COLO668 (cell line): ENCODE results near the gene ABHD4.
"Not testable (repeated sequence)": the region's sequence is repeated elsewhere in the genome, so short reads cannot be mapped to it uniquely, and the experiment has no call there.

Experiments
- DNase-seq: peaks from one replicate; lab custom pipeline; 2025; ENCODE audit not compliant: unreplicated experiment; lab: John Stamatoyannopoulos, UW

ABHD4 gene

DNA sequence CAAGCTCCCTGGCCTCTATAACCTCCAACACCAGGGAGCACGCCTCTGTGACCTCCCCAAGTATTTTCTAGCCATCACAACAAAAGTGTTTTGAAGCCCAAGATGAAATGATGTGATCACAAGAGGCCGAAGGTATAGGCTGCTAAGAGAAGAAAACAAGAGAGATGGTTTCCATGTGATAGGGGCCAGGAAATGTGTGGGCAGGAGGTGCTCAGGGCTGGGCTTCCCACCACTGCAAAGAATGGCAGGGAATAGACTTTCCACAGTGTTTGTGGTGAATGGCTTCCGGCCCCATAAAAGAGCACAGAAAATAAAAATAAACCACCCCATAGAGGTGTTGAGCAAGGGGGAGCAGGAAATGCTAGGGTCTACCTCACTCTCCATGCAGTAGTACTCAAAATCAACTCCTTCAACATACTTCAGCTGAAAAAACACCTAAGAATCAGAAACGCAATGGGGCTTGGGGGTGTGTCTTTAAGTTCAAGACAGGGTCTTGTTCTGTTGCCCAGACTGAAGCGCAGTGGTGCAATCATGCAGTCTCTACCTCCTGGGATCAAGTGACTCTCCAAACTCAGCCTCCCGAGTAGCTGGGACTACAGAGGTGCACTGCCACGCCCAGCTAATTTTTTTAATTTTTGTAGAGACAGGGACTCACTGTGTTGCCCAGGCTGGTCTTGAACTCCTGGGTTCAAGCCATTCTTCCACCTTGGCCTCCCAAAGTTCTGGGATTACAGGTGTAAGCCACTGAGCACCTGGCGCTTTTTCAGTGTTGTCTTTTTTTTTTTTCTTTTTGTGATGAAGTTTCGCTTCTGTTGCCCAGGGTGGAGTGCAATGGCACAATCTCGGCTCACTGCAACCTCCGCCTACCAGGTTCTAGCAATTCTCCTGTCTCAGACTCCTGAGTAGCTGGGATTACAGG is 36.2 kb upstream of the ABHD4 start:
- no peak for DNase-seq

DNA sequence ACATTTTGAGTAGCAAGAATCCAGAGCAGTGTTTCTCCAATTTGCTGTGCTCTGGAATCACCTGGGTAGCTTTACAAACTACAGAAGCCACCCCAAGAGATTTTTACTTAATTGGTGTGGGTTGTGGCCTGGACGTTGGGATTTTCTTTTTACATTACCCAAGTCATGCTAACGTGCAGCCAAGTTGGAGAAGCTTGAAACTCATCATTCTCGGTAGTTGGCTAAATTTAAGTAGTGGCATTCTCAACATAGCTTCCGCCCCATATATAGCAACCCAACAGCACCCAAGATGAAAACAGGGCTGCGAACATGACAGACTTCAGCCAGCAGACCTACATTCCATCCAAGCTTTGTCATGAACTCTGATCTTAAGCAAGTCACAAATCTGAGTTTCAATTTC is 34.1 kb upstream of the ABHD4 start:
- DNase-seq = no peak

DNA sequence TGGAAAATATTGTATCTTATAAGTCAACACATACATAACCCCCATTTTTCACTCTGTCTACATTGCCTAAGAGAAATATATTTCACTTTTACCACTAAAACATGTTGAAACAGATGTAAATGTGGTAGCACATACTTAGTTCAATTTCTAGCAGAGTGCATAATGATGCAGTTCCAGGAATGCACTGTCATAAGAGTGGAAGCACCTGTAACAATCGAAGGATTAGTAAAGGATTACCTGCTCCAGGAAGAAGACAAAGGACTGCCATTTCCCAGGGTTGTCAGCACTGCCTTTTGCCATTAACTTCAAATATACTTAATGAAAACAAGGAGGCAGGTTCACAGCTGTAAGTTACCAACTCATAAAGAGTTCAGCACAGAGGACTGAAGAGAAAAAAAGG is 33.6 kb upstream of the ABHD4 start:
- no peak for DNase-seq

DNA sequence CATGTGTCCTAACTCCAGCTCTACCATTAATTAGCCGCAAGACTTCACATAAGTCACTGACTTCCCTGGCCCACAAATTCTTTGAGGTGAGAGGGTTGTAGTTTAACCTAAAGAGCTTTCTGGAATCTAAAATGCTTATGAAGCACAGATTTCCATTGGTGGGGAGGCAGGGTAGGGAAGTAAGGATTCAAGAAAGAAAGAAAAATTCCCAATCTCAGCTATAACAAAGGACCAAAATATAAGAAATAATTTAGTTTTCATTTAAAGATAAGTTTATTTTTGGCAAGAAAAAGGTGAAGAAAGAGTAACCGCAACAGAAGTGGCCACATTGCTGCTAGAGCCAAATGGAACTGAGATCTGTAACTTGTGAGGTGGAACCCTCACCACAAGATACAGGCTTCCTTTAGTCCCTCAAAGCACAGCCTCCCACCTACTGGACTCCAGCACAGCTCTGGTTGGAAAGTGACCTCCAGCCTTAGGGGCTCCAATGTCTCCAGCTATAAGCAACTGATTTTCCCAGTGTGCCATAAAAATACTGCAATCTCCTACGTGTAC is 32.6 kb upstream of the ABHD4 start:
- no peak for DNase-seq

DNA sequence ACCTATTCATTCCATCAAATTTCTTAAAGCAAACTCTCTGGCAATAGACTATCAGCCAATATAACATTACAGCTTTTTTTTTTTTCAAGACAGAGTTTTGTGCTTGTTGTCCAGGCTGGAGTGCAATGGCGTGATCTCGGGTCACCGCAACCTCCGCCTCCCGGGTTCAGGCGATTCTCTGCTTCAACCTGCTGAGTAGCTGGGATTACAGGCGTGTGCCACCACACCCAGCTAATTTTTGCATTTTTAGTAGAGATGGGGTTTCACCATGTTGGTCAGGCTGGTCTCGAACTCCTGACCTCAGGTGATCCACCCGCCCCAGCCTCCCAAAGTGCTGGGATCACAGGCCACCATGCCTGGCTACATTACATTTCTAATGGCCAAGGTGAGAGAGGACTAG is 31.8 kb upstream of the ABHD4 start:
- DNase-seq = not testable (repeated sequence)

GRCh38 chr14:22566845-22567244 is 31.3 kb upstream of the ABHD4 start:
- DNase-seq = no peak

GRCh38 chr14:22567437-22567836 is 30.7 kb upstream of the ABHD4 start:
- no peak for DNase-seq

- DNase-seq = no peak
Measured at GRCh38 chr14:22569106-22569736, 28.9 kb upstream of the ABHD4 start.

- no peak for DNase-seq
Measured at GRCh38 chr14:22569737-22570131, 28.4 kb upstream of the ABHD4 start.

- peak; percentile 73 for DNase-seq
Measured at GRCh38 chr14:22570132-22570949, 27.8 kb upstream of the ABHD4 start.

DNA sequence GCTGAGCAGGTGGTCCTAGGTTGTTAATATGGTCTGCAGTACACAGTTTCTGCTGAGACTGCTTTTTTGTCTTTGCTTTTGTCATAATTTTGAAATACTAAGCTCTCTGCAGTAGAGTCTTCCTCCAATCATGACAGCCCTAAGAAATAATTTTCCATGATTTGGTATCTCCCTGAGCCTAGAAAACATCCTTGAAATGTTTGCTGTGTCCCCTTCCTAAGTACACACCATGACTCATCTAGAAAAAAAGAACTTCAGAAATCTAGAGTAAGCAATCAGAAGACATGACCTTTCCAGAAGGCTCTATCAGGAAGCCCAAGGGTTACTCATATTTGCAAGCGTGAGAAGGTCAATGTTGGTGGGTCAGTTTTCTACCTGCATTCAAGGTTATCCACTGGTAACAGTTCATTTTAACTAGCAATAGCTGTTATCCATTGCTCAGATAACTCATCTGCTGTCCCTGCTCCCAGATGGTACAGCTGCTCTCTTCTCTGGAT is 25.5 kb upstream of the ABHD4 start:
- DNase-seq = no peak

DNA sequence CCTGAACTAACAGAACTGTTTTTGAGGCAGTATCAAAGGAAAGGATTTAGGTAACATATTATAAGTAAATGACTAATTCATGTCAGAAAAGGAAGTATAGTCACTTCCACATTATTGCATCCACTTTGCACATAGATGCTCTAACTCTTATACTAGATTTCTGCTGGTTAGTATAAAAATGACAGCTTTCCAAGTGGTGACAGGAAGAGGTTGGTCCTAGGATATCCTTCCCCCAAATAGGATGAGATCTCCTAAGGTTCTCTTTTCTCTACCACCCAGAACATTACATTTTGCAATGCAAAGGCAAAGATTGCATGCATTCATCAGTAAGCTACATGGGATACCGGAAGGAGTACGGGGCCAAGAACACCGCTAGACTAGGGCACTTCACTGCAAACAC is 24.3 kb upstream of the ABHD4 start:
- DNase-seq = no peak

DNA sequence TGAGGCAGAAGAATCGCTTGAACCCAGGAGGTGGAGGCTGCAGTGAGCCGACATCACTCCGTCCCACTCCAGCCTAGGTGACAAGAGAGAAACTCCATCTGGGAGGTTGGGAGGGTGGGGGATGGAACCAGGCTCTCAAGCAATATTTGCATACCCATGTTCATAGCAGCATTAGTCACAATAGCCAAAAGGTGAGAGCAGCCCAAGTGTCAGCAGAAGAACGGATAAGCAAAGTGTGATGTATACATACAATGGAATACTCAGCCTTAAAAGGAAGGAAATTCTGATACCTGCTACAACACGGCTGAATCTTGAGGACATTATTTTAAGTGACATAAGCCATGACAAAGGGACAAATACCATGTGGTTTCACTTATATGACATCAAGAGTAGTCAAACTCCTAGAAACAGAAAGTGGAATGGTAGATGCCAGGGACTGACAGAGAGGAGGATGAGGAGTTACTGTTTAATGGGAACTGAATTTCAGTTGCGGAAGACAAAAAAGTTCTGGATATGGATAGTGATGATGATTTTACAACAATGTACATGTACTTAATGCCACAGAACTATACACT is 20.7 kb upstream of the ABHD4 start:
- no peak for DNase-seq

GRCh38 chr14:22579236-22579635 is 18.9 kb upstream of the ABHD4 start:
- DNase-seq = no peak

GRCh38 chr14:22579881-22580280 is 18.2 kb upstream of the ABHD4 start:
- no peak for DNase-seq

GRCh38 chr14:22580625-22581024 is 17.5 kb upstream of the ABHD4 start:
- no peak for DNase-seq

- DNase-seq = no peak
Measured at GRCh38 chr14:22583994-22584393, 14.1 kb upstream of the ABHD4 start.

DNA sequence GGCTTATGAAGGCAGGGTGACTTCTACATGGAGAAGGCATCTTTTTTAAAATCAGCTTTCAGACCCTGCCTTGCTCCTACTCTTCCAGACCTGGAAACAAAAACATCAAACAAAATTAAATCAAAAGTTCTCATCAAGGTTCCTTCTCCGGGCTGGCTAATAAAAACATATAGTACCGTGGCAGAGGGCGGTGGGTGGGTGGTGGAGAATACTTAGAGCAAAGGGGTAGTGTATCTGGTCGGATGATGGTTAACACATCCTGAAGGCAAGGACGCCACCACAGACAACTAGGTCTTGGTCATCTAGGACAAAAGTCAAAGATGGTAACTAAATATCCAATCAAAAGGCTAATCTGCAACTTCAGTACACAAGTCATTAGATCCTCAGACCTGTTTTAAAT is 10.9 kb upstream of the ABHD4 start:
- DNase-seq = no peak

DNA sequence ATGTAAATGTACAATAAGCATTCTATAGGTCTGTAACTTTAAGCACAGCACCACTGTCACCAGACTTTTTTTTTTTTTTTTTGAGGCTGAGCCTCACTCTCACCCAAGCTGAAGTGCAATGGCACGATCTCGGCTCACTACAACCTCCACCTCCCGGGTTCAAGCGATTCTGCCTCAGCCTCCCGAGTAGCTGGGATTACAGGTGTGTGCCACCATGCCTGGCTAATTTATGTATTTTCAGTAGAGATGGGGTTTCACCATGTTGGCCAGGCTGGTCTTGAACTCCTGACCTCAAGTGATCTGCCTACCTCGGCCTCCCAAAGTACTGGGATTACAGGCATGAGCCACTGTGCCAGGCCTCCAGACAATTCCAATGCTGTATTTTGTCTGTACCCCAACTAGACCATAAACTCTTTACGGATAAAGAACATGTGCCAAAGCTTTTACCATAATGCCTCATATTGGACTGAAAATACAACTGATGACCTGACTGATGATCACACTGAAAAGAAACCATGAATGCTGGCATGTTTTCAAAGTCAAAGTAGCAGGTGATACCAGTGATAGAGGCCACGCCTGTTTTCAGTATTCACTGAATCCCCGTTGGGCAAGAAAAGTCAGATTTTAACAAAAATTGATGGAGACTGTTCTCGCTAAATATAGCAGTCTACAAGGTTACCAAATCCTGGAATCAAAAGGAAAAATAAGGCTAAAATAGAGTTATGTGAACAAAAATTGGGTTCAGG is 10.2 kb upstream of the ABHD4 start:
- DNase-seq = not testable (repeated sequence)

DNA sequence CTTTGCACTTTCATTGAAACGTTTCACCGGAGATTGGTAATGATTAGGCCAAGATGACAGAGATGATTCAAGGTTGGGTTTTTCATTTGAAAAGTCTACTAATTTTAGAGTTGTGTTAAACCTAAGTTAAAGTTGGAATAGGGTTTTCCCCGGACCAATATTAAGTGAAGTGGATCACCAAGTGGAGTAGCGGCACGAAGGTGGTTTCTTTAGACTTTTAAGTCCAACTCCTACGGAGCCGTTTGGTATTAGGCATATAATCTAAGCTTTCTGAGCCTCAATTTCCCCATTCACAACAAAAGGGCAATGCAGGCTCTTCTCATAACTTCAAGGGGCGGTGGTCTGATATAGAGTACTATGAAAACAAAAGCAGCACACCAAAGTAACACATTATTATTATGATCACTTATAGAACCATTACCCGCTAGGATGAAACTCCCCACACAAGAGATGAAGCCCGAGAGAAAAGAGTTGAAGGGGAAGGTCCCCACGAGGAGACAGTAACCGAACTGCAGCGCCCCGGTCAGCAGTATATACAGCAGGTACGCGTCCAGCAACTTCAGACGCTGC is 9.5 kb upstream of the ABHD4 start:
- no peak for DNase-seq
